ENCODE measurements around the gene HADHA.

HADHA gene

GRCh38 chr2:26190369-26190768 is 54.1 kb downstream of the HADHA start:
- no peak for DNase-seq

GRCh38 chr2:26189751-26190150 is 54.7 kb downstream of the HADHA start:
- DNase-seq: no peak

DNA sequence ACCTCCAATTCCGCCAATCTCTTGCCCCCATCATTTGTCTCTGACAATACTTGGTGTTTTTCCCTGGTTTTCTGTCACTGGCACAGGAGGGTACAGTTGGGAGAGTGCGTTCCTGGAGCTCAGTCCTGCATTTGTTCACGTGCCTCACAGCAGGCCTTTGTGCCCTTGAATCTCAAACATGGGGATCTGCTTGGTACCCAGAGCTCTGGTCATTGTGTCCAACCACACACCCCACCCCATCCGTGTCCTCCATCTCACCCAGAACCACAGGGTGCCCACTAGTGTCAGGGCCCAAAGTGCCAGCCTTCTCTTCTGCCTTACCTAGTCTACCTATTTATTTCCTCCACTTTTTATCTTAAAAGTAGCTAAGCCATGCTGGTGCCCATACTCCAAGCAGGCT is 55.3 kb downstream of the HADHA start:
- DNase-seq: no peak

DNA sequence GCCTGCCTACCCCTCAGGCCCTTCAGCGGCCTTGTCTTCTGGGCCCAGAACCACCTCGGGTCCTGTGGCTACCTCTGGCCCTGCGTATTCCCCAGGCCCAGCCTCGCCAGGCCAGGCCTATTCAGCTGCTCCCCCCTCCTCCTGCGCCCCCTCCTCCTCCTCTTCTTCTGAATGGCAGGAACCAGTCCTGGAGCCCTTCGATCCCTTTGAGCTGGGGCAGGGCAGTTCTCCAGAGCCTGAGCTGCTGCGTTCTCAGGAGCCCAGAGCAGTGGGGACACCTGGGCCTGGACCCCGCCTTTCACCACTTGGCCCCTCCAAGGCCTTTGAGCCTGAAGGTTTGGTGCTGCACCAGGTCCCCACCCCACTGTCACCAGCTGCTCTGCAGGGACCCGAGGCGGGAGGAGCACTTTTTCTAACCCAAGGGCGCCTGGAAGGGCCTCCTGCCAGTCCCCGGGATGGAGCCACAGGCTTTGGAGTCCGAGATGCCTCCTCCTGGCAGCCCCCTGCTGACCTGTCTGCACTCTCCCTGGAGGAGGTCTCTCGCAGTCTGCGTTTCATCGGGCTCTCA is 56.8 kb downstream of the HADHA start:
- DNase-seq: no peak

GRCh38 chr2:26187114-26187513 is 57.3 kb downstream of the HADHA start:
- no peak for DNase-seq

GRCh38 chr2:26185954-26186770 is 58.3 kb downstream of the HADHA start:
- DNase-seq: no peak

- no peak for DNase-seq
Measured at GRCh38 chr2:26185304-26185928, 59.0 kb downstream of the HADHA start.

DNA sequence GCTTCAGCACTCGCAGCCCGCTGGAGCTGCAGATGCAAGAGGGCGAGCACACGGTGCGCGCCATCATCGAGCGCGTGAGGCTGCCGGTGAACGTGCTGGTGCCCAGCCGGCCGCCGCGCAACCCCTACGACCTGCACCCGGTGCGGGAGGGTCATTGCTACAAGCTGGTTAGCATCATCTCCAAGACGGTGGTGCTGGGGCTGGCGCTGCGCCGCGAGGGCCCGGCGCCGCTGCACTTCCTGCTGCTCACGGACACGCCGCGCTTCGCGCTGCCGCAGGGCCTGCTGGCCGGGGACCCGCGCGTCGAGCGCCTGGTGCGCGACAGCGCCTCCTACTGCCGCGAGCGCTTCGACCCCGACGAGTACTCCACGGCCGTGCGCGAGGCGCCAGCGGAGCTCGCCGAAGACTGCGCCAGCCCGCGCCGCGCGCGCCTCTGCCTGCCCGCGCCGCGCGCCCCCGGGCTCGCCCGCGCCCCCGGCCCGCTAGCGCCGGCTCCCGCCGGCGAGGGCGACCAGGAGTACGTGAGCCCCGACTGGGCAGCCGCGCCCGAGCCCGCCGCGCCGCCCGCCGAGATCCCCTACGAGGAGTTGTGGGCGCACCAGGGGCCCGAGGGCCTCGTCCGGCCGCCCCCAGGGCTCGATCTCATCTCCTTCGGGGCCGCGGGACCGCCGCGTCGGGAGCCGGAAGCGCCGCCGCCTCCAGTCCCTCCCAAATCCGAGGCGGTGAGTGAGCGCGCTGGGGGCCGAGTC is 59.7 kb downstream of the HADHA start:
- no peak for DNase-seq

GRCh38 chr2:26184121-26184520 is 60.3 kb downstream of the HADHA start:
- no peak for DNase-seq

DNA sequence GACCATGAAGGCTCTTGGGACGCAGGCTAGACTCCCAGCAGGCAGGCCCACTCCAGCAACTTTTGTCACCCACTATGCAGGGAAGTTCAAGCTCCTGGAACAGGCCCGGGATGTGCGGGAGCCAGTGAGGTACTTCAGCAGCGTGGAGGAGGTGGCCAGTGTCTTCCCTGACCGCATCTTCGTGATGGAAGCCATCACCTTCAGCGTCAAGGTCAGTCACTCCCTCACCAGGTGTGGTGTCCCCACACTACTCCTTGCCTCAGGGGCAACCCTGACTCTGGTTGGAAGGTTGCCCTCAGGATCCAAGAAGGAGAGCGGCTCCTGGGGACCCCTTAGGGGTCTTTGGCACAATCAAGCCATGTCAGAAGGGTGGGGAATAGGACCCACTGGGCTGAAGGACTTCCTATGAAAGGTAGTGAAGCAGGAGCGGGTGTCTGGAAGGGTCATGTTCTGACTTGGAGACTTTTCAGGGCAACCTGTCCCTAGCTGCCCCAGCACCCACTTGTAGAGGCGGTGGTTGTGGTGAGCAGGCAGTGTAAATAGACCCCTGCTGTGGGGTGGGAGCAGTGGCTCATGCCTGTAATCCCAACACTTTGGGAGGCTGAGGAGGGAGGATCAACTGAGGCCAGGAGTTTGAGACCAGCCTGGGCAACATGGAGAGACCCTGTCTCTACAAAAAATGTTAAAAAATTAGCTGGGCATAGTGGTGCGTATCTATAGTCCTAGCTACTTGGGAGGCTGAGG is 61.4 kb downstream of the HADHA start:
- DNase-seq: no peak

DNA sequence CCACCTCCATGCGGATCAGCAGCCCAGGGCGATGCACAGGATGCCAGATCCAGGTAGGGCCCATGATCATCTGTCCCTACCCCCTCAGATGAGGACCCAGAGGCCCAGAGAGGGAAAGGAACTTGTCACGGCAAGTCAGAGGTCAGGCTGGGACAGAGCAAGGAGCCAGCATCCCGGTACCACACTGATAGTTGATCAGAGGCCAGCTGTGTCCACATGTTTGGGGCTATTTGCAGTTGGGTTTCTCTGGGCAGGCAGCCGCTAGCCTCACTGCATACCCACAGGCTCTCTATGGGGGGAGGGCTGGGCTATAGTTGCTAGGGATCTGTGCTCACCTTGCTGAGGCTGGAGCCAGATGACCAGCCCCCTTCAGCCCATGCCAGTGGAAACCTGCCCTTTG is 62.0 kb downstream of the HADHA start:
- DNase-seq: no peak

GRCh38 chr2:26179446-26179913 is 65.0 kb downstream of the HADHA start:
- no peak for DNase-seq

DNA sequence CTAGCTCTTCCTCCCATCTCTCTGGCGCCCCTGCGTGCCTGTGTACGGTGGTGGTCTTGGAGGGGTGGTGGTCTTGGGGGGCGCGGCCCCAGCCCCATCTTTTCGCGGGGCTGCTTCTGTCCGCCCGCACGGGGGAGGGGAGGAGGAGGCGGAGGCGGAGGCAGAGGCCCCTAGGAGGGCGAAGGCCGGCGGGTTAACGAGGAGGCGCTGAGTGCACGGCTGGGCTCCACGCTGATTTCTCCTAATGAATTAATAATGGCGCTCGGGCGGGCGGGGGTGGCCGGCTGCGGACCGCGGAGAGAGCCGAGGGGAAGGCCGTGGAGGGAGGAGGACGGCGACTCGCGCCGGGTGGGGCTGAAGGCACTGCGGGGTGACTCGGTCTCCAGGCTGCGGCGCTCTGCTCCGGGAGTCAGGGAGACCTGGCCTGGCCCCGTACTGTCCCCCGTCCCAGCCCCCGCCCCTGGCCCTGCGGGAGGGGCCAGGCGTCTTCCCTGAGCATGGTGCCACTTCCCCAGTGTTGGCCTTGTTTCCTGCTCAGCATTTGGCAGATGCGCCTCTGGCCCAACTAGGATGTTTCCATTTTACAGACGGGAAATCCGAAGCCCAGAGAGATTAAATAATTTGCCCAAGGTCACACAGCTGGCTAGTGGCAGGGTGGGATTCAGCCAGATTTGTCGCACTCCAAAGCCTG is 65.5 kb downstream of the HADHA start:
- no peak for DNase-seq

GRCh38 chr2:26178246-26178645 is 66.2 kb downstream of the HADHA start:
- DNase-seq: no peak

DNA sequence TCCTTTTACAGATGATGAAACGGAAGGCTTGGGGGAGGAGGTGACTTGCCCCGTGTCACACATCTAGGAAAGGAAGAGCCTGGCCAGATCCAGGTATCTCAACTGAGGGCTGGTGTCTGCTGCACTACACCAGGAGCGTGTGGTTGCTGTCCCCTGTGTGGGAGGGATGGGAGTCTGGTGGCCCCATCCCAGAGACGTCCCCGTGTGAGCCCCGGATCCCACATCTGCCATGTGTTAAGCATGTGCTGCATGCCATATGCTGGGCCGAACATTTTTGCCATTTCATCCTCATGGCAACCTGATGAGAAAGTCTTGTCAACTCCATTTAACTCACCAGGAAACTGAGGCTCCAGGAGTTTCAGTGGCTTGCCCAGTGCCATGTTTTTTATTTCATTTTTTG is 67.3 kb downstream of the HADHA start:
- DNase-seq: no peak

GRCh38 chr2:26176279-26176615 is 68.2 kb downstream of the HADHA start:
- no peak for DNase-seq

- DNase-seq: no peak
Measured at GRCh38 chr2:26175466-26176278, 68.8 kb downstream of the HADHA start.

GRCh38 chr2:26174691-26175465 is 69.6 kb downstream of the HADHA start:
- no peak for DNase-seq

DNA sequence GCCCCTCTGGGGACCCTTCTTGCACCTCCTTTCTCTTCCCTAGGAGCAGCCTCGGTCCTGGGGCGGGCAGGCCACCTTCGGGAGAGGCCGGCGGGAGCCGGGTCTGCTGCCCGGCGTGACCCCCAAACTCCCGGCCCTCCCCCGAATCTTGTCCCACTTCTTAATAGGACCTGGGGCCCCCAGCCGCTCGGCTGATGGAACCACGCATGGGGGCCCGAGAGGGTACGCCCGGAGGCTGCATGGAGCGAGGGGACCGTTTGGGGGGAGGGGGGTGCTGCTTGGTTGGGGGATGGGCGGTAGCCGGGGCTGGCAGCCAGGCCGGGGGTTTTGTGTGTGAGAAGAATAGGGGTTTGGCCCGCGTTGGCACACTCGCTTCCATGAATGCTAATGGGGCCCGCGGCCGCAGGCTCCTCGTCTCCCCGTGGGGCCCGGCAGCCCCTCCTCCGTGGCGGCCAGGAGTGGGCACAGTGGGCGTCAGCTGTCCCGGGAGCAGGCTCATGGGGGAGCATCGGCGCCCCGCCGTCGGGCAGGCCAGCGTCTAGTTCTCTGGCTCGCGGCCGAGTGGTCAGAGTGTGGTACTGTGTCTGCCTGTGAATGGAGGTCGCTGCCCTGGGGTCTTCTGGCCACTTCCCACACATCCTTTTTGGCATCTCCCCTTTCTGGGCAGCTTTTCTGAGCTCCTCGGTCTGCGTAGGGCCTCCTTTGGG is 70.5 kb downstream of the HADHA start:
- no peak for DNase-seq
